ENCODE measurements around the gene VEZT. TPM values are rescaled to one million over a fixed set of nuclear protein-coding genes. Genes with fewer than 3 reads are reported as not detected.

The VEZT gene
- polyA plus RNA-seq, 3 donors: 14.6 to 20.6 (median 16.7) TPM

DNA sequence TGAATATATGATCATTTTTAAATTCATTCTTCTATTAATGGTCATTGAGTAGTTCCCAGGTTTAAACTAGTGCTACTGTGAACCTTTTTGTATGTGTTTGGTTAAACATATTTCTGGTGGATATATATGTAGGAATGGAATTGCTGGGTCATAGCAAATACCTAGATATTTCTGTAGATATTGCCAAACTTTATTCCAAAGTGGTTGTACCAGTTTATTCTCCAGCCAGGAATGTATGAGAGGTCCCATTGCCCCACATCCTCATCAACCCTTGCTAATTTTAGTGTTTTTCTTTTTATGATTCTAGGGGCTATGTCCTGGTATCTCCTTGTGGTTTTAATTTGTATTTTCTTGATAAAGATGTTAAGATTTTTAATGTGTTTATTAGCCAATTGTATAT lies 3.1 kb downstream of the VEZT start:
- Histone ChIP-seq H3K9ac (ENCODE audit: insufficient read depth, low read length, poor library complexity, severe bottlenecking) (no peak overlapping the region), H4K20me1 (ENCODE audit: insufficient read depth, low read length) (peaks cover 23% of the 10 kb centered on the region), H3K4me3 (replicated peaks in 1 of 3; ENCODE audit: low read depth in 2 of 3, low read length in 3 of 3) (no peak overlapping the region), H3K27me3 (ENCODE audit: control insufficient read depth in 2 of 2, insufficient read depth in 2 of 2, low read length in 2 of 2) (no peaks in the 10 kb centered on the region), H2AFZ (ENCODE audit: insufficient read depth, low read depth, low read length, poor library complexity, severe bottlenecking) (no peak overlapping the region), H3K9me3 (replicated peaks in 1 of 2; ENCODE audit: control insufficient read depth in 1 of 2, insufficient read depth in 1 of 2, low read length in 2 of 2) (no peaks in the 10 kb centered on the region), H3K4me1 (ENCODE audit: control insufficient read depth in 1 of 2, insufficient read depth in 2 of 2, low read length in 2 of 2) (peaks cover 8 to 26% of the 10 kb centered on the region in 2 donors), H3K36me3 (replicated peaks in 1 of 2; ENCODE audit: control insufficient read depth in 1 of 2, insufficient read depth in 2 of 2, low read length in 2 of 2) (peaks cover 7 to 14% of the 10 kb centered on the region in 2 donors), H3K27ac (ENCODE audit: low read depth in 1 of 2, low read length in 2 of 2) (no peak overlapping the region), H3K79me2 (ENCODE audit: insufficient read depth, low read length) (peaks cover 86% of the 10 kb centered on the region), H3K4me2 (replicated peaks; ENCODE audit: extremely low read depth, low read length, poor library complexity, severe bottlenecking) (no peak overlapping the region)
- no peaks in the 10 kb centered on the region for H3K27me3 Mint-ChIP-seq (ENCODE audit: low read depth in 3 of 3)
- H3K4me1 Mint-ChIP-seq: peaks cover 24% of the 10 kb centered on the region
- intact Hi-C loops (cut with micrococcal nuclease): no loop called here
- no peak for TF ChIP-seq CTCF (IDR thresholded peaks at IDR 0.05)
- peaks cover 12 to 21% of the 10 kb centered on the region in 2 donors for H3K36me3 Mint-ChIP-seq
- no peak for DNase-seq
- H3K4me3 Mint-ChIP-seq: no peak overlapping the region
- H3K9me3 Mint-ChIP-seq: no peaks in the 10 kb centered on the region
- H3K27ac Mint-ChIP-seq: no peak overlapping the region

DNA sequence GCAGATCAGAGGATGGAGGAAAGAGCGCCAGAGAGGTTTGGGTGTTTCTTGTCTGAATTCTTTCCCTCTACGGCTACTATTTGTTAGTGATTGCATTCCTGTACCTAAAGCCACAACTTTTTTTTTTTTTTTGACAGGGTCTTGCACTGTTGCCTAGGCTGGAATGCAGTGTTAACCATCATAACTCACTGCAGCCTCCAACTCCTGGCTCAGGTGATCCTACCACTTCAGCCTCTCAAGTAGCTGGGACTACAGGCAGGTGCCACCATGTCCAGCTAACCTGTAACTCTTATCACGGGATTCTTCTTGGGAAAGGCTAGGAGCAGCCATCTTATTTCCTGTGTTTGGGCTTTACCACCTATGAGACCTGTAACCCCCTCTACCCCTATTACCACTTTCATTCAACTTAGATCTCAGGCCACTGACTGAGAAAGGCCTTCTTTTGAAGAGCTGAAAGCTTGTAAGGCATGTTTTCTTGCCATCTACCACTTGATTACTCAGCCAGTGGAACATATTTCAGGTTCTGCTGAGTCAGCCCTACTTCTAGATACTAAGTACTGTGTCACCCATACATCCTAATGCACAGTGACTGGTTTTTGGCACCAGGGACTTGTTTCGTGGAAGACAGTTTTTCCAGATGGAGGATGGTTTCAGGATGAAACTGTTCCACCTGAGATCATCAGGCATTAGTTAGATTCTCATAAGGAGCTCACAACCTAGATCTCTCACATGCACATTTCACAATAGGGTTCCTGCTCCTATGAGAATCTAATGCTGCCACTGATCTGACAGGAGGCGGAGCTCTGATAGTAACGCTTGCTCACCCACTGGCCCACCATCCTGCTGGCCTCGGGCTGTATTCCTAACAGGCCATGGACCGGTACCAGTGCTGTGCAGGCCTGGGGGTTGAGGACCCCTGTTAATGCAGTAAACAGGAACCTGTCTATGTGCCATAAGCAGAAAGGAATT lies 6.9 kb downstream of the VEZT start:
- no peak overlapping the region for H3K27ac Mint-ChIP-seq
- no peaks in the 10 kb centered on the region for H3K27me3 Mint-ChIP-seq (ENCODE audit: low read depth in 3 of 3)
- no peak overlapping the region for H3K4me3 Mint-ChIP-seq

More for the DNA sequence above, 6.9 kb downstream of the VEZT start:
- Mint-ChIP-seq H3K9me3 (no peaks in the 10 kb centered on the region), H3K36me3 (peaks cover 13 to 23% of the 10 kb centered on the region in 2 donors), H3K4me1 (peaks cover 12% of the 10 kb centered on the region)
- peaks cover 23% of the 10 kb centered on the region for H4K20me1 ChIP-seq (ENCODE audit: insufficient read depth, low read length)
- peaks cover 0 to 8% of the 10 kb centered on the region in 2 donors for H3K4me1 ChIP-seq (ENCODE audit: control insufficient read depth in 1 of 2, insufficient read depth in 2 of 2, low read length in 2 of 2)
- no peaks in the 10 kb centered on the region for H3K27me3 ChIP-seq (ENCODE audit: control insufficient read depth in 2 of 2, insufficient read depth in 2 of 2, low read length in 2 of 2)
- WGBS (ENCODE audit: insufficient coverage): 97% methylated on average over 6 of the region's 8 CpGs
- H3K9me3 ChIP-seq (replicated peaks in 1 of 2; ENCODE audit: control insufficient read depth in 1 of 2, insufficient read depth in 1 of 2, low read length in 2 of 2): no peaks in the 10 kb centered on the region
- no peak overlapping the region for H3K9ac ChIP-seq (ENCODE audit: insufficient read depth, low read length, poor library complexity, severe bottlenecking)
- peaks cover 7 to 14% of the 10 kb centered on the region in 2 donors for H3K36me3 ChIP-seq (replicated peaks in 1 of 2; ENCODE audit: control insufficient read depth in 1 of 2, insufficient read depth in 2 of 2, low read length in 2 of 2)
- no peak for TF ChIP-seq CTCF (IDR thresholded peaks at IDR 0.05)
- DNase-seq: no peak
- H2AFZ ChIP-seq (ENCODE audit: insufficient read depth, low read depth, low read length, poor library complexity, severe bottlenecking): no peak overlapping the region
- no peak overlapping the region for H3K4me3 ChIP-seq (replicated peaks in 1 of 3; ENCODE audit: low read depth in 2 of 3, low read length in 3 of 3)
- no peak overlapping the region for H3K4me2 ChIP-seq (replicated peaks; ENCODE audit: extremely low read depth, low read length, poor library complexity, severe bottlenecking)
- H3K79me2 ChIP-seq (ENCODE audit: insufficient read depth, low read length): peaks cover 64% of the 10 kb centered on the region
- intact Hi-C loops (cut with micrococcal nuclease): no loop called here
- H3K27ac ChIP-seq (ENCODE audit: low read depth in 1 of 2, low read length in 2 of 2): no peak overlapping the region

Measured in CD14-positive monocyte (primary cell).